ENCODE data around the gene PAK2. TPM values are rescaled to one million over a fixed set of nuclear protein-coding genes. Genes with fewer than 3 reads are reported as not detected.

PAK2 gene
- total RNA-seq, 2 experiments from 2014 or later, result 36.2 to 41.7 TPM

GRCh38 chr3:196753201-196753600 is 13.5 kb downstream of the PAK2 start:
- peaks cover 4% of the 10 kb centered on the region for H3K9me3 Mint-ChIP-seq
- H3K4me3 ChIP-seq (ENCODE audit: low read length), result no peak overlapping the region
- no peaks in the 10 kb centered on the region for H3K27me3 Mint-ChIP-seq
- POLR2A ChIA-PET, result no interaction called here
- no peak overlapping the region for H3K4me3 Mint-ChIP-seq
- H3K9me3 ChIP-seq (ENCODE audit: control insufficient read depth in 1 of 2, insufficient read depth in 1 of 2, low read length in 2 of 2), result peaks cover 12 to 15% of the 10 kb centered on the region in 2 experiments
- no peaks in the 10 kb centered on the region for H3K27me3 ChIP-seq (ENCODE audit: control insufficient read depth in 1 of 2, insufficient read depth in 2 of 2, low read length in 2 of 2)
- TF ChIP-seq CTCF (IDR thresholded peaks at IDR 0.05), result no peak
- peaks cover 29% of the 10 kb centered on the region for H3K36me3 ChIP-seq (ENCODE audit: insufficient read depth, low read length)
- intact Hi-C loops (cut with DNase I, micrococcal nuclease), result loop anchor here in 1 of 2 experiments (5.0 kb wide), 1 partner anchor 41 kb away; the partner anchor contains the start of genes CEP19 and PIGX
- ATAC-seq (ENCODE audit: poor library complexity) (no peak), DNase-seq (no peak)
- CTCF ChIA-PET, result interaction anchor here (0.6 kb wide), 1 partner anchor 116 kb away, joined by 6 read pairs; no protein-coding TSS in a partner anchor
- H3K4me1 Mint-ChIP-seq (ENCODE audit: low read depth), result peaks cover 58% of the 10 kb centered on the region
- H3K27ac ChIP-seq (ENCODE audit: low read depth in 1 of 2, low read length in 2 of 2), result no peak overlapping the region
- H3K27ac Mint-ChIP-seq, result peak overlapping the region; percentile 45
- H3K36me3 Mint-ChIP-seq (ENCODE audit: low read depth), result peaks cover 90% of the 10 kb centered on the region
- peaks cover 19% of the 10 kb centered on the region for H3K4me1 ChIP-seq (ENCODE audit: insufficient read depth, low read length)

GRCh38 chr3:196754091-196754981 is 14.7 kb downstream of the PAK2 start:
- Mint-ChIP-seq H3K36me3 (ENCODE audit: low read depth) (peaks cover 89% of the 10 kb centered on the region), H3K27me3 (no peaks in the 10 kb centered on the region), H3K27ac (peak overlapping the region; percentile 32), H3K9me3 (peaks cover 4% of the 10 kb centered on the region), H3K4me3 (peak overlapping the region; percentile 6), H3K4me1 (ENCODE audit: low read depth) (peaks cover 57% of the 10 kb centered on the region)
- Histone ChIP-seq H3K4me1 (ENCODE audit: insufficient read depth, low read length) (peaks cover 17% of the 10 kb centered on the region), H3K27me3 (ENCODE audit: control insufficient read depth in 1 of 2, insufficient read depth in 2 of 2, low read length in 2 of 2) (no peaks in the 10 kb centered on the region), H3K9me3 (ENCODE audit: control insufficient read depth in 1 of 2, insufficient read depth in 1 of 2, low read length in 2 of 2) (peaks cover 12 to 15% of the 10 kb centered on the region in 2 experiments), H3K4me3 (ENCODE audit: low read length) (no peak overlapping the region), H3K27ac (ENCODE audit: low read depth in 1 of 2, low read length in 2 of 2) (peak overlapping the region in 1 of 2 donors; percentile 13), H3K36me3 (ENCODE audit: insufficient read depth, low read length) (peaks cover 23% of the 10 kb centered on the region)
- CTCF ChIA-PET, result no interaction called here
- TF ChIP-seq CTCF (IDR thresholded peaks at IDR 0.05), result no peak
- no peak for DNase-seq
- POLR2A ChIA-PET, result no interaction called here
- ATAC-seq (ENCODE audit: poor library complexity), result no peak
- intact Hi-C loops (cut with DNase I, micrococcal nuclease), result loop anchor here in 1 of 2 experiments (5.0 kb wide), 1 partner anchor 42 kb away; the partner anchor contains the start of genes CEP19 and PIGX

GRCh38 chr3:196756732-196757131 is 17.1 kb downstream of the PAK2 start:
- no peak for TF ChIP-seq CTCF (IDR thresholded peaks at IDR 0.05)
- Mint-ChIP-seq H3K9me3 (peaks cover 4% of the 10 kb centered on the region), H3K4me1 (ENCODE audit: low read depth) (peaks cover 48% of the 10 kb centered on the region), H3K36me3 (ENCODE audit: low read depth) (peaks cover 81% of the 10 kb centered on the region), H3K27ac (peak overlapping the region; percentile 28), H3K27me3 (no peaks in the 10 kb centered on the region), H3K4me3 (peak overlapping the region; percentile 2)
- ChIA-PET CTCF (no interaction called here), POLR2A (interaction anchor here (1.3 kb wide), 1 partner anchor 16 kb away, joined by 3 read pairs; no protein-coding TSS in a partner anchor)
- intact Hi-C loops (cut with DNase I, micrococcal nuclease), result no loop called here
- no peak overlapping the region for H3K4me3 ChIP-seq (ENCODE audit: low read length)
- peaks cover 17% of the 10 kb centered on the region for H3K4me1 ChIP-seq (ENCODE audit: insufficient read depth, low read length)
- ATAC-seq (ENCODE audit: poor library complexity) (no peak), DNase-seq (no peak)
- peaks cover 12 to 15% of the 10 kb centered on the region in 2 experiments for H3K9me3 ChIP-seq (ENCODE audit: control insufficient read depth in 1 of 2, insufficient read depth in 1 of 2, low read length in 2 of 2)
- H3K27ac ChIP-seq (ENCODE audit: low read depth in 1 of 2, low read length in 2 of 2), result no peak overlapping the region
- peaks cover 24% of the 10 kb centered on the region for H3K36me3 ChIP-seq (ENCODE audit: insufficient read depth, low read length)
- H3K27me3 ChIP-seq (ENCODE audit: control insufficient read depth in 1 of 2, insufficient read depth in 2 of 2, low read length in 2 of 2), result no peaks in the 10 kb centered on the region

Data from CD4-positive, alpha-beta T cell (primary cell).